ENCODE results near the gene TUBA8. TPM values are rescaled to one million over a fixed set of nuclear protein-coding genes. Genes with fewer than 3 reads are reported as not detected.
"Not testable (repeated sequence)": the region's sequence is repeated elsewhere in the genome, so short reads cannot be mapped to it uniquely, and the experiment has no call there.

The TUBA8 gene
- 1 to 10 TPM; 3.0 to 3.1 TPM for total RNA-seq

DNA sequence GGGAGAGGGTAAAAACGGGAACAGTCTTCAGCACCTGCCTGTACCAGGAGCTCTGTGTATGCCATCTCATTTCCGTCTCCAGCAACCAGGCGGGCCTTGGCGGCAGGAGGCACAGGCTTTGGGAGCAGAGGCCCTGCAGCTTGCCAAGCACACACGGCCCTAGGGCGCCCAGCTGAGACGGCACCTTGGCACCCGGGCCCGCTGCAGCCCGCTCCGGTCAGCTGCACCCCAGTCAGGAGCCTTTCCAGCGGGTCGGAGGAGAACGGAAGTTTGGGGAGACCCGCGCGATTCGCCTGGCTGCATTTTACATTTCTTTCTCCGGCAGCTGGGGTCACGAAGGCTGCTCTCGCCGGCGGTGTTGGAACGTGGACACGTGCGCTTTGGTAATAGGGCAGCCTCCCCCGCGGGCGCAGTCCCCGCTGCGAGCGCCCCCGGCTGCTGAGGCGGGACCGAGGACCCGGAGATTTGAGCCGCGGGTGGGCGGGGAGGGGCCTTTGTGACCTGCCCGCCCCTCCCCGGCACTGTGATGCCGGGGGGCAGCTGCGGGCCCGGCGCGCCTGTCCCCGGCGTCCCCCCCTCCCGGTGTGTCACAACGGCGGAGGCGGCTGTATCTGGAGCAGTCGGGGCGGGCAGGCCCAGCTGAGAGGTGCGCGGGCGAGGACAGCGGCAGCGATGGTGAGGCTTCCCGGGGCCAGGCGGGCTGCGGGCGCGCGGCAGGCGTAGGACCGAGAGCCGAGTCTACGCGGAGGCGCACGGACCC lies at the start of gene TUBA8:
Gene TUBA8 (plus strand): TSS at position 616 of the 760 bp plus-strand sequence. CDS start 57 bp downstream, at position 673.
- peaks cover 30 to 39% of the 10 kb centered on the region in 2 donors for H3K4me1 Mint-ChIP-seq (ENCODE audit: low read depth in 2 of 2)
- H3K36me3 Mint-ChIP-seq, result peaks cover 16% of the 10 kb centered on the region
- peaks cover 3% of the 10 kb centered on the region for H3K9me3 Mint-ChIP-seq
- peak within 1 kb of the TSS; percentile 76 for H3K4me3 Mint-ChIP-seq
- DNase-seq (ENCODE audit: low spot score) (no peak), ATAC-seq (peak; percentile 63 to 72)
- peaks cover 16 to 19% of the 10 kb centered on the region in 2 donors for H3K27me3 Mint-ChIP-seq
- no peak within 1 kb of the TSS for H3K27ac Mint-ChIP-seq

DNA sequence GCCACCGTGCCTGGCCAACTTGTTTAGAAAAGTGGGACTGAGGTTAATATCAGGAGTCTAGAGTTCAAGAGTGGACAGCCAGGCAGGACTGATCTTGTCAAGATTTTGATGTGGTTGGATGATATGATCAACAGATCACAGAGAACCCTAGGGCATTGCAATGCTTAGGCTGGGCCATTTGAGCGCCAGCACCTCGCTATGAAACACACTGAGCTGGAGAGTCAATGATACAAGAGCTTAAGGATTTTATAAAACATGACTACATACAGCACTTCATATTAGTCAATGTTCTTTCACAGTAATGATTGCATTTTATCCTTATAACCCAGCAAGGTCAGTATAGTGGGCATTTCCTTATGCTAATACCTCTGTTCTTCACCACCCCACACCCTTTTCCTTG lies 48.2 kb upstream of the TUBA8 start:
- Mint-ChIP-seq H3K27me3 (peaks cover 36 to 45% of the 10 kb centered on the region in 2 donors), H3K27ac (no peak overlapping the region)
- ATAC-seq, result no peak

GRCh38 chr22:18063306-18063705 lies 47.3 kb upstream of the TUBA8 start:
- H3K4me3 Mint-ChIP-seq, result no peak overlapping the region
- no peak for ATAC-seq
- H3K9me3 Mint-ChIP-seq, result no peaks in the 10 kb centered on the region
- no peak for DNase-seq (ENCODE audit: low spot score)
- no peak overlapping the region for H3K27ac Mint-ChIP-seq
- peaks cover 42 to 51% of the 10 kb centered on the region in 2 donors for H3K27me3 Mint-ChIP-seq
- H3K36me3 Mint-ChIP-seq, result no peaks in the 10 kb centered on the region
- H3K4me1 Mint-ChIP-seq (ENCODE audit: low read depth in 2 of 2), result peaks cover 0 to 4% of the 10 kb centered on the region in 2 donors

More for the DNA sequence above, 48.2 kb upstream of the TUBA8 start:
- Mint-ChIP-seq H3K4me3 (no peak overlapping the region), H3K4me1 (ENCODE audit: low read depth in 2 of 2) (peaks cover 0 to 4% of the 10 kb centered on the region in 2 donors), H3K9me3 (no peaks in the 10 kb centered on the region), H3K36me3 (no peaks in the 10 kb centered on the region)
- no peak for DNase-seq (ENCODE audit: low spot score)

DNA sequence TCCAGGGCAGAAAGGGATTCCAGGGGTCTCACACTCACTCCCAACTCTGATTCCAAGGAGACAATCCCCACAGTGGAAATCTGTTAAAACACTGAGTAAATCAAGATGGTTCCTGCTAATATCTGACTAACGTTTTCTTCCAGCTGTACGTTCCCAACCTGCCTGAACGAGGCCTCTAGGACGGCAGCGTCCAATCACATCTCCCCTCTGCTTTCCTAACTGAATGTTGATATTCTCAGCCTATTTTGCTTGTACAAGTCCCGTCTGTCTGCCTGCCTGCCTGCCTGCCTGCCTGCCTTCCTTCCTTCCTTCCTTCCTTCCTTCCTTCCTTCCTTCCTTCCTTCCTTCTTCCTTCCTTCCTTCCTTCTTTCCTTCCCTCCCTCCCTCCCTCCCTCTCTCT lies 46.9 kb upstream of the TUBA8 start:
- not testable (repeated sequence) for DNase-seq (ENCODE audit: low spot score); H3K4me3 Mint-ChIP-seq; ATAC-seq; H3K9me3 Mint-ChIP-seq; H3K4me1 Mint-ChIP-seq (ENCODE audit: low read depth in 2 of 2); H3K27ac Mint-ChIP-seq; H3K36me3 Mint-ChIP-seq
- peaks cover 43 to 51% of the 10 kb centered on the region in 2 donors for H3K27me3 Mint-ChIP-seq

DNA sequence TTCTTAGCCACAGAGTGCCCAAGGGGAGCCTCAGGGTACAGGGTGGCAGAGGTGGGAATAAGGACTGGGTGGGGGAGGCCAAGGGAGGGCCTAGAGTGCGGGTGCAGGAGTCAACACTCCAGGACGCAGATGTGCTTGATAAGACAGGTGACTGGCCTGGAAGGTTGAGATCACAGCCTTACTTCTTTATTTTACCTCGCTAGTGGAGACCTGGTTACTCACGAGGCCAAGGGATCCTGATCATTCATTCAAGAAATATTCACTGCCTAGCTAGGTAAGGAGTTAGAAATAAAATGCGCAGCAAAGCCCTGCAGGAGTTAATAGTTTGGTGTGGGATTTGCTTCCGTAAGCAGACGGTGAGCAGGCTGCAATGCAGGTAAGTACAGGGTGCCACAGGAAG lies 46.0 kb upstream of the TUBA8 start:
- no peaks in the 10 kb centered on the region for H3K36me3 Mint-ChIP-seq
- DNase-seq (ENCODE audit: low spot score) (no peak), ATAC-seq (no peak)
- H3K9me3 Mint-ChIP-seq, result no peaks in the 10 kb centered on the region
- peaks cover 0 to 4% of the 10 kb centered on the region in 2 donors for H3K4me1 Mint-ChIP-seq (ENCODE audit: low read depth in 2 of 2)
- no peak overlapping the region for H3K27ac Mint-ChIP-seq
- no peak overlapping the region for H3K4me3 Mint-ChIP-seq
- peaks cover 43 to 49% of the 10 kb centered on the region in 2 donors for H3K27me3 Mint-ChIP-seq

DNA sequence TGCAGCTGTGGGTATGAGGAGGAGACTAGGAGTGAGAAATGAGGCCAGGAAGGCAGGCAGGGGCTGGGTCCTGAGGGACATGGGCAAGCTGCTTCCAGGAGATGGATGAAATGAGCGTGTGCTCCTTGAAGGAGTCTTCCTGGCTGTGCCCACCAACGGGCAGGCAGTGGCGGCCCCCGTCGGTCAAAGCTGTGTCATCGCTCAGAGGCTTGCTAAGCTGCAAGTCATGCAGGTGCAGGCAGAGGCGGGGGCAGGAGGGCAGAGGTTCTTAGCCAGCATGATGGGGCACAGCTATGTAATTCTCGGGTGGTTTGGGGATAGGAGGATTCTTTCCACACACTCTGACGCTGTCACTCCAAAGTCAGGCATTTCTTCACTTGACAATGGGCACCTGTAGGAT lies 45.4 kb upstream of the TUBA8 start:
- H3K4me3 Mint-ChIP-seq, result no peak overlapping the region
- ATAC-seq (peak in 1 of 2 donors; percentile 16), DNase-seq (ENCODE audit: low spot score) (no peak)
- peaks cover 40 to 48% of the 10 kb centered on the region in 2 donors for H3K27me3 Mint-ChIP-seq
- H3K4me1 Mint-ChIP-seq (ENCODE audit: low read depth in 2 of 2), result peaks cover 0 to 4% of the 10 kb centered on the region in 2 donors
- H3K36me3 Mint-ChIP-seq, result no peaks in the 10 kb centered on the region
- no peak overlapping the region for H3K27ac Mint-ChIP-seq
- no peaks in the 10 kb centered on the region for H3K9me3 Mint-ChIP-seq

DNA sequence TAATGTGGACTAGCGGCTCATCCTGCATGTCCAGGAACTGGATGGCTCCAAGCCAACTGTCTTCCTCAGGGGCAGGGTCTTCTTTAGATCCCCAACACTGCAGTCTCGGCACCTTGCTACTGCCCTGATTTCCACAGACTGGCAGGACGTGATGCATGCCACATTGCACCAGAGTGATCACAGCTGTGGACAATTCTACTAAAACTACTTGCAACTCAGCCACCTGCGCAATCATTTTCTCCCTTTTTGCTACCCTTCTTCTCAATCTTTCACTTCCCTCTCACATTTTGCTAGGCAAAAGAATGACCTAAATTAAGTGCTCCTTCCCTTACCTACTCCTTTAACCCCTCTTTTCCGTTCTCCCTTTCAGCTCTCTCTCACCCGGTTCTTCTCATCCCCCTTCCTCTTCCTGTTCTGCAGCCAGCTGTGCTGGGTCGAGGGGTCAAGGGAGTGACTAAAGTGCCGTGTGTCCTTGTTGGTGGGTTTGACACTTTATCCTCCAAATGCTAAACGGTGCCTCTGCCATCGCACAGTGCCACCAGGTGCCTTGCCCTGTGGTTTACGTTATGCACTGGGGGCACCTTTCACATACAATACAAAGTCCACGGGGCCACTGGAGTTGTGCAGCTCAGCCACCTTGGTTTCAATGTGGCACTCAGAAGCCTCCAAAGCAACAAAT lies 44.3 kb upstream of the TUBA8 start:
- Mint-ChIP-seq H3K36me3 (no peaks in the 10 kb centered on the region), H3K27me3 (peaks cover 40 to 48% of the 10 kb centered on the region in 2 donors)
- ATAC-seq, result no peak

GRCh38 chr22:18067121-18067520 lies 43.5 kb upstream of the TUBA8 start:
- no peak for ATAC-seq
- no peaks in the 10 kb centered on the region for H3K9me3 Mint-ChIP-seq
- no peak overlapping the region for H3K27ac Mint-ChIP-seq
- no peaks in the 10 kb centered on the region for H3K36me3 Mint-ChIP-seq
- DNase-seq (ENCODE audit: low spot score), result no peak
- no peak overlapping the region for H3K4me3 Mint-ChIP-seq
- H3K4me1 Mint-ChIP-seq (ENCODE audit: low read depth in 2 of 2), result peaks cover 0 to 4% of the 10 kb centered on the region in 2 donors
- peaks cover 40 to 48% of the 10 kb centered on the region in 2 donors for H3K27me3 Mint-ChIP-seq

More for the DNA sequence above, 44.3 kb upstream of the TUBA8 start:
- Mint-ChIP-seq H3K9me3 (no peaks in the 10 kb centered on the region), H3K27ac (no peak overlapping the region), H3K4me1 (ENCODE audit: low read depth in 2 of 2) (peaks cover 0 to 4% of the 10 kb centered on the region in 2 donors), H3K4me3 (no peak overlapping the region)
- DNase-seq (ENCODE audit: low spot score), result no peak

DNA sequence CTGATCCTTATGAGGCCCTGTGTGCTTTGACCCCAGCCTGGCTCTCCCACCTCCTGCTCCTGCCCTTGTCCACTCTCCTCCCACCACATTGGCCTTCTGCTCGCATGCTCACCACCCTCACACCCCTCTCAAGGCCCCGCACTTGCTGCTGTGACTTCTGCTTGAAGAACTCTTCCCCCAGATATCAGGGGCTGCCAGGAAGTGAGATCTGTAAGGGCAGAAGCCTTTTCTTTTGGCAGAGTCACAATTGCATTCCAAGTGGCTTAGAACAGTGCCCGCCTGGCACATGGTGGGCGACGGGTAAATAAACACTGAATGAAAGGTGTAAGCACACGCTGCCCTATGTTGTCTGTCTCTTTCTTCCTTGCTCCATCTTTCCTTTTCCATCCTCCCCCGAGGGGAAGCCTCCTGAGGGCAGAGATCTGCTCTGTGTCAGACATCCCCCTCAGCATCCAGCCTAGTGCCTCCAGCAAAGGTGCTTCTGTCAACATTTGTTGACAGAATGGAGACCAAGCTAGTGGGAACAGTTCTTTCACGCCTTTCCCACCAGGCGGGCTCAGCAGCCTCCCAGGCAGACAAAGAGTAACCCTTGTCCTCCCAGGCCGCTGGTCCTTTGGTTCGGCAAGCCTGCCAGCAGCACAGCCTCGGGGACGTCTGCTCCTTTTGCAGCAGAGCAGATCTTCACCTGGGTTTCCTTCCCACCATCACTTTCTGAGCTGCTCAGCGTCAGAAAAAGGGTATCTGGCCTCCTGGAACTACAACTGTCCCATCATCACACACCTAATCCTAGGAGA lies 42.9 kb upstream of the TUBA8 start:
- DNase-seq (ENCODE audit: low spot score) (no peak), ATAC-seq (no peak)
- peaks cover 0 to 4% of the 10 kb centered on the region in 2 donors for H3K4me1 Mint-ChIP-seq (ENCODE audit: low read depth in 2 of 2)
- no peak overlapping the region for H3K27ac Mint-ChIP-seq
- no peaks in the 10 kb centered on the region for H3K9me3 Mint-ChIP-seq
- H3K4me3 Mint-ChIP-seq, result no peak overlapping the region
- H3K36me3 Mint-ChIP-seq, result no peaks in the 10 kb centered on the region
- peaks cover 40 to 48% of the 10 kb centered on the region in 2 donors for H3K27me3 Mint-ChIP-seq

GRCh38 chr22:18068381-18068988 lies 42.1 kb upstream of the TUBA8 start:
- DNase-seq (ENCODE audit: low spot score), result no peak
- ATAC-seq, result no peak
- Mint-ChIP-seq H3K9me3 (no peaks in the 10 kb centered on the region), H3K4me3 (no peak overlapping the region), H3K27ac (no peak overlapping the region), H3K36me3 (no peaks in the 10 kb centered on the region), H3K27me3 (peaks cover 40 to 48% of the 10 kb centered on the region in 2 donors), H3K4me1 (ENCODE audit: low read depth in 2 of 2) (peaks cover 0 to 4% of the 10 kb centered on the region in 2 donors)

- no peak for DNase-seq (ENCODE audit: low spot score)
- H3K4me1 Mint-ChIP-seq (ENCODE audit: low read depth in 2 of 2), result peaks cover 0 to 4% of the 10 kb centered on the region in 2 donors
- no peaks in the 10 kb centered on the region for H3K36me3 Mint-ChIP-seq
- H3K27me3 Mint-ChIP-seq, result peaks cover 36 to 48% of the 10 kb centered on the region in 2 donors
- ATAC-seq, result no peak
- H3K27ac Mint-ChIP-seq, result no peak overlapping the region
- no peaks in the 10 kb centered on the region for H3K9me3 Mint-ChIP-seq
- no peak overlapping the region for H3K4me3 Mint-ChIP-seq
Measured at GRCh38 chr22:18069041-18069440, 41.6 kb upstream of the TUBA8 start.

GRCh38 chr22:18070041-18070440 lies 40.6 kb upstream of the TUBA8 start:
- Mint-ChIP-seq H3K27me3 (peaks cover 31 to 42% of the 10 kb centered on the region in 2 donors), H3K4me3 (no peak overlapping the region), H3K9me3 (no peaks in the 10 kb centered on the region), H3K4me1 (ENCODE audit: low read depth in 2 of 2) (peaks cover 0 to 4% of the 10 kb centered on the region in 2 donors), H3K27ac (no peak overlapping the region), H3K36me3 (no peaks in the 10 kb centered on the region)
- ATAC-seq (no peak), DNase-seq (ENCODE audit: low spot score) (no peak)

DNA sequence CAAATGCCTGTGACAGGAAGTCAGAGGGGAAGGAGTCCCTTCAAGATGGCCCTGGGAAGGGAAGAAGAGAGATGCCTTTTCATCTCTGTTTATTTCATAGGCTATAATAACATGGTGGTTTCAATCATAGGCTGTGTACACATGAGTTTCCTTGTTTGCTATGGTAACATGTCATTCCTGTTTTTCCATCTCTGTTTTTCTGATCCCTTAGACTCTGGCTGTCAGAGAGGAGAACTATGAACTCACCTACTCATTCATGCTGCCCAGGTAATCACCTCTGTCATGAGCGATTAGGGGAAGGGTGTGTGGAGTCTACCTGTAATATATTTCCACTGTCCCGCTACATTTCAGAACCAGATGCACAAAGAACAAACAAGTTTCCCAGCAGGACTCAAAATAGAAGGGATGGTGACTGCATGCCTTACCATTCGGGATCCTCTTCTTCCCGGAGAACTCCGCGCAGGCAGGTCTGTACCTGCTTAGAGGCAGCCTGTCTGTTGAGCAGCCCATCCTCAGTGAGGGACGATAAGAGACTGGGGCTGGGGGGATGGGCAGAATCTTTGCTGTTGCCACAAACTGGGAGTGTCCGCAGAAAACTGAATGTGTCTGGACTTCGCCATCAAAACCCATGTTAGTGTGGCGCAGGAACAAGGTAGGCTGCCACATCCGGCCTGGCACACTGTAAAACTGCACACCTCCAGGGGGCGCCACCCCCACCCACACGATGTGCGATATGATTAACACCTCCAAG lies 39.9 kb upstream of the TUBA8 start:
- H3K4me3 Mint-ChIP-seq, result no peak overlapping the region
- no peak for ATAC-seq
- no peaks in the 10 kb centered on the region for H3K36me3 Mint-ChIP-seq
- no peak for DNase-seq (ENCODE audit: low spot score)
- no peaks in the 10 kb centered on the region for H3K9me3 Mint-ChIP-seq
- no peak overlapping the region for H3K27ac Mint-ChIP-seq
- peaks cover 0 to 4% of the 10 kb centered on the region in 2 donors for H3K4me1 Mint-ChIP-seq (ENCODE audit: low read depth in 2 of 2)
- peaks cover 25 to 35% of the 10 kb centered on the region in 2 donors for H3K27me3 Mint-ChIP-seq

All from natural killer cell treated with Interleukin-12 subunit alpha and Interleukin-12 subunit beta and Interleukin-15 and Interleukin-18, amount 100 ng/mL, for 72 hours (primary cell).